ENCODE data around the gene RABGAP1L. TPM values are rescaled to one million over a fixed set of nuclear protein-coding genes. Genes with fewer than 3 reads are reported as not detected.

RABGAP1L gene
- total and polyA plus RNA-seq, 2 of the 8 experiments (the other 6 are each of a cell fraction or from before 2014, with no cell fraction given): 33.3 to 156 TPM

- Histone ChIP-seq H3K4me2 (ENCODE audit: insufficient read depth in 1 of 2, low read depth in 2 of 2, low read length in 2 of 2) (no peak overlapping the region), H3K9me3 (ENCODE audit: insufficient read depth in 2 of 2, low read depth in 1 of 2, low read length in 1 of 2) (no peaks in the 10 kb centered on the region), H2BK15ac (ENCODE audit: low read length) (no peak overlapping the region), H2AFZ (ENCODE audit: low read length) (no peak overlapping the region), H3K79me2 (ENCODE audit: control insufficient read depth in 1 of 2, insufficient read depth in 2 of 2, low read length in 2 of 2) (no peaks in the 10 kb centered on the region), H3K27ac (ENCODE audit: low read depth, low read length) (no peak overlapping the region), H3K18ac (ENCODE audit: extremely low read depth, low read length) (no peak overlapping the region), H3K56ac (replicated peaks; ENCODE audit: insufficient read length, low read depth, low read length) (no peak overlapping the region), H3K4me1 (replicated peaks in 1 of 4; ENCODE audit: control insufficient read depth in 3 of 4, insufficient read depth in 4 of 4, low read length in 3 of 4) (no peaks in the 10 kb centered on the region), H2BK20ac (ENCODE audit: low read length) (no peak overlapping the region), H3K79me1 (ENCODE audit: low read depth, low read length) (no peaks in the 10 kb centered on the region; the same call in 1 of the 2 replicates), H4K20me1 (replicated peaks in 1 of 2; ENCODE audit: control insufficient read depth in 1 of 2, insufficient read depth in 2 of 2, low read length in 2 of 2) (peaks cover 2 to 5% of the 10 kb centered on the region in 2 experiments), H3K27me3 (replicated peaks in 1 of 4; ENCODE audit: control insufficient read depth in 3 of 4, extremely low read depth in 1 of 4, insufficient read depth in 3 of 4, low read length in 3 of 4) (no peaks in the 10 kb centered on the region), H3K4me3 (ENCODE audit: extremely low read depth in 1 of 4, insufficient read depth in 2 of 4, low read depth in 3 of 4, low read length in 4 of 4) (no peak overlapping the region), H3K4ac (replicated peaks; ENCODE audit: insufficient read length, low read depth, low read length) (no peak overlapping the region), H3K23me2 (ENCODE audit: low read depth, low read length) (no peaks in the 10 kb centered on the region; the same call in 1 of the 2 replicates), H3K36me3 (ENCODE audit: control insufficient read depth in 2 of 4, insufficient read depth in 4 of 4, low read length in 3 of 4) (peaks cover 7 to 77% (median 44%) of the 10 kb centered on the region in 4 experiments), H3K23ac (ENCODE audit: insufficient read length) (no peak overlapping the region), H2BK120ac (replicated peaks; ENCODE audit: low read depth, low read length) (no peak overlapping the region), H3K9ac (replicated peaks in 1 of 4; ENCODE audit: extremely low read depth in 1 of 4, low read depth in 3 of 4, low read length in 3 of 4) (no peak overlapping the region), H2AK5ac (ENCODE audit: low read depth, low read length) (no peak overlapping the region), H3K14ac (ENCODE audit: insufficient read length) (no peak overlapping the region), H2BK5ac (ENCODE audit: low read depth, low read length) (no peak overlapping the region), H4K91ac (replicated peaks; ENCODE audit: insufficient read length, low read length) (no peak overlapping the region), H4K5ac (ENCODE audit: insufficient read length, low read depth, low read length) (no peak overlapping the region), H4K8ac (ENCODE audit: extremely low read depth, insufficient read depth, low read length) (no peak overlapping the region), H2BK12ac (ENCODE audit: low read depth, low read length) (no peak overlapping the region)
- WGBS, 2 experiments (ENCODE audit: extremely low coverage in 1 of 2, insufficient coverage in 1 of 2, insufficient read length in 1 of 2, insufficient replicate concordance in 2 of 2, low coverage in 1 of 2, low lambda C conversion rate in 2 of 2, missing lambda C conversion rate in 1 of 2): 82% methylated on average over 1 of the region's 1 CpG; no CpG with 5 or more reads in 1 of the 2 experiments
- CTCF ChIA-PET (ENCODE audit: partially characterized antibody): interaction anchor here (1.7 kb wide), 1 partner anchor 9 kb away, joined by 5 read pairs; the partner anchor contains the start of gene MRPS14
- TF ChIP-seq FOSL1 (IDR thresholded peaks at IDR 0.05; ENCODE audit: insufficient read depth, low read depth, low read length) (no peak), HDAC6 (IDR thresholded peaks at IDR 0.05; ENCODE audit: low read depth, low read length) (no peak), MAX (IDR thresholded peaks at IDR 0.05) (no peak), EP300 (IDR thresholded peaks at IDR 0.05; ENCODE audit: borderline replicate concordance in 1 of 2, low read depth in 2 of 2, low read length in 2 of 2) (no peak)
- DNase-seq (ENCODE audit: low read depth in 1 of 2, low spot score in 2 of 2) (no peak), FAIRE-seq (no peak)
- POLR2A ChIA-PET (ENCODE audit: partially characterized antibody): interaction anchor here (1.3 to 7.5 kb wide), 2 partner anchors 8 to 14 kb away, joined by 4 to 49 read pairs; partner anchors contain the start of gene CACYBP
Observed at GRCh38 chr1:175013445-175013844, 854.1 kb downstream of the RABGAP1L start.

Measured in H1 (cell line).